ENCODE measurements around the gene DAAM2.

- TF ChIP-seq POLR2A (IDR thresholded peaks at IDR 0.05; ENCODE audit: low read length) (no peak), GATA1 (IDR thresholded peaks at IDR 0.05; ENCODE audit: low read depth, low read length) (no peak)
Measured at GRCh38 chr6:39758905-39759605, 33.1 kb upstream of the DAAM2 start.
